ENCODE measurements around the gene NT5C2. TPM values are rescaled to one million over a fixed set of nuclear protein-coding genes. Genes with fewer than 3 reads are reported as not detected.
"Not testable (repeated sequence)": the region's sequence is repeated elsewhere in the genome, so short reads cannot be mapped to it uniquely, and the experiment has no call there.

NT5C2 gene
- polyA plus RNA-seq, 1 donor (not counting 4 experiments of a cell fraction or from before 2014, with no cell fraction given) = 88.6 TPM

- dilution Hi-C loops (cut with MboI; ENCODE audit: extremely low pct_ligation_motif_present, low sequenced_read_pairs) = no loop called here
- Histone ChIP-seq H3K4me3 (ENCODE audit: control insufficient read depth in 2 of 3, extremely low read depth in 1 of 3, insufficient read depth in 2 of 3, low read depth in 1 of 3, low read length in 3 of 3) (no peak overlapping the region), H3K9me3 (ENCODE audit: control insufficient read depth, low read depth, low read length) (no peaks in the 10 kb centered on the region), H3K4me1 (ENCODE audit: control insufficient read depth, extremely low read depth, insufficient read depth, low read length) (peaks cover 34% of the 10 kb centered on the region), H4K20me1 (ENCODE audit: control insufficient read depth, extremely low read depth, insufficient read depth, low read length) (no peaks in the 10 kb centered on the region), H3K79me2 (ENCODE audit: control insufficient read depth, insufficient read depth, low read length) (peaks cover 15% of the 10 kb centered on the region), H3K9me1 (ENCODE audit: control insufficient read depth, extremely low read depth, insufficient read depth, low read length) (no peaks in the 10 kb centered on the region), H3K27ac (ENCODE audit: control insufficient read depth, insufficient read depth, low read length) (peak overlapping the region; percentile 40), H2AFZ (ENCODE audit: control insufficient read depth, low read length) (no peak overlapping the region), H3K27me3 (ENCODE audit: control insufficient read depth, extremely low read depth, insufficient read depth, low read length) (no peaks in the 10 kb centered on the region), H3K36me3 (ENCODE audit: control insufficient read depth in 2 of 2, extremely low read depth in 1 of 2, insufficient read depth in 2 of 2, low read length in 2 of 2) (peaks cover 4 to 7% of the 10 kb centered on the region in 2 experiments), H3K9ac (ENCODE audit: control insufficient read depth, extremely low read depth, insufficient read depth, low read length) (no peak overlapping the region), H3K4me2 (ENCODE audit: control insufficient read depth, extremely low read depth, insufficient read depth, low read depth, low read length) (peak overlapping the region; percentile 27)
- FAIRE-seq = no peak
- DNase-seq (ENCODE audit: low read depth, low spot score) = no peak
- TF ChIP-seq EZH2 (IDR thresholded peaks at IDR 0.05; ENCODE audit: low read length) (no peak), CTCF (optimal IDR thresholded peaks at IDR 0.05 in 1 of 3, IDR thresholded peaks at IDR 0.05 in 1 of 3, conservative IDR thresholded peaks at IDR 0.05 in 1 of 3; ENCODE audit: extremely low read depth in 1 of 3, insufficient read depth in 2 of 3, low read length in 3 of 3) (no peak)
Observed at GRCh38 chr10:103171278-103171677, 21.8 kb downstream of the NT5C2 start.

- H3K4me2 ChIP-seq (ENCODE audit: control insufficient read depth, extremely low read depth, insufficient read depth, low read depth, low read length) = peak overlapping the region; percentile 51
- peak; percentile 75 for FAIRE-seq
Observed at GRCh38 chr10:103168438-103168837, 24.6 kb downstream of the NT5C2 start.

GRCh38 chr10:103167554-103167953 lies 25.5 kb downstream of the NT5C2 start:
- H3K9me1 ChIP-seq (ENCODE audit: control insufficient read depth, extremely low read depth, insufficient read depth, low read length); H4K20me1 ChIP-seq (ENCODE audit: control insufficient read depth, extremely low read depth, insufficient read depth, low read length); dilution Hi-C loops (cut with MboI; ENCODE audit: extremely low pct_ligation_motif_present, low sequenced_read_pairs); H3K79me2 ChIP-seq (ENCODE audit: control insufficient read depth, insufficient read depth, low read length); DNase-seq (ENCODE audit: low read depth, low spot score); H3K27me3 ChIP-seq (ENCODE audit: control insufficient read depth, extremely low read depth, insufficient read depth, low read length); H2AFZ ChIP-seq (ENCODE audit: control insufficient read depth, low read length); H3K9me3 ChIP-seq (ENCODE audit: control insufficient read depth, low read depth, low read length); H3K4me2 ChIP-seq (ENCODE audit: control insufficient read depth, extremely low read depth, insufficient read depth, low read depth, low read length); H3K4me3 ChIP-seq (ENCODE audit: control insufficient read depth in 2 of 3, extremely low read depth in 1 of 3, insufficient read depth in 2 of 3, low read depth in 1 of 3, low read length in 3 of 3); H3K9ac ChIP-seq (ENCODE audit: control insufficient read depth, extremely low read depth, insufficient read depth, low read length); FAIRE-seq; H3K36me3 ChIP-seq (ENCODE audit: control insufficient read depth in 2 of 2, extremely low read depth in 1 of 2, insufficient read depth in 2 of 2, low read length in 2 of 2): not testable (repeated sequence)
- peaks cover 34% of the 10 kb centered on the region for H3K4me1 ChIP-seq (ENCODE audit: control insufficient read depth, extremely low read depth, insufficient read depth, low read length)
- peak overlapping the region; percentile 56 for H3K27ac ChIP-seq (ENCODE audit: control insufficient read depth, insufficient read depth, low read length)

More at GRCh38 chr10:103168438-103168837, 24.6 kb downstream of the NT5C2 start:
- H3K9me1 ChIP-seq (ENCODE audit: control insufficient read depth, extremely low read depth, insufficient read depth, low read length) = no peaks in the 10 kb centered on the region
- H3K9ac ChIP-seq (ENCODE audit: control insufficient read depth, extremely low read depth, insufficient read depth, low read length) = peak overlapping the region; percentile 40
- peaks cover 8% of the 10 kb centered on the region for H3K79me2 ChIP-seq (ENCODE audit: control insufficient read depth, insufficient read depth, low read length)
- peaks cover 0 to 5% of the 10 kb centered on the region in 2 experiments for H3K36me3 ChIP-seq (ENCODE audit: control insufficient read depth in 2 of 2, extremely low read depth in 1 of 2, insufficient read depth in 2 of 2, low read length in 2 of 2)
- DNase-seq (ENCODE audit: low read depth, low spot score) = peak; percentile 35
- TF ChIP-seq CTCF (optimal IDR thresholded peaks at IDR 0.05 in 1 of 3, IDR thresholded peaks at IDR 0.05 in 1 of 3, conservative IDR thresholded peaks at IDR 0.05 in 1 of 3; ENCODE audit: extremely low read depth in 1 of 3, insufficient read depth in 2 of 3, low read length in 3 of 3) (no peak), EZH2 (IDR thresholded peaks at IDR 0.05; ENCODE audit: low read length) (no peak)
- no peak overlapping the region for H2AFZ ChIP-seq (ENCODE audit: control insufficient read depth, low read length)
- no peaks in the 10 kb centered on the region for H4K20me1 ChIP-seq (ENCODE audit: control insufficient read depth, extremely low read depth, insufficient read depth, low read length)
- dilution Hi-C loops (cut with MboI; ENCODE audit: extremely low pct_ligation_motif_present, low sequenced_read_pairs) = no loop called here
- H3K4me3 ChIP-seq (ENCODE audit: control insufficient read depth in 2 of 3, extremely low read depth in 1 of 3, insufficient read depth in 2 of 3, low read depth in 1 of 3, low read length in 3 of 3) = no peak overlapping the region
- H3K9me3 ChIP-seq (ENCODE audit: control insufficient read depth, low read depth, low read length) = no peaks in the 10 kb centered on the region
- H3K4me1 ChIP-seq (ENCODE audit: control insufficient read depth, extremely low read depth, insufficient read depth, low read length) = peaks cover 34% of the 10 kb centered on the region
- H3K27me3 ChIP-seq (ENCODE audit: control insufficient read depth, extremely low read depth, insufficient read depth, low read length) = no peaks in the 10 kb centered on the region
- H3K27ac ChIP-seq (ENCODE audit: control insufficient read depth, insufficient read depth, low read length) = peak overlapping the region; percentile 56

Data from keratinocyte (primary cell).